Measurements from ENCODE around the gene CELSR1. TPM values are rescaled to one million over a fixed set of nuclear protein-coding genes. Genes with fewer than 3 reads are reported as not detected.

CELSR1 gene
- total and polyA plus RNA-seq, 7 donors, result 0.09 to 0.39 (median 0.18) TPM

- Histone ChIP-seq H3K9me3 (no peaks in the 10 kb centered on the region), H3K4me1 (no peaks in the 10 kb centered on the region), H3K27ac (no peak overlapping the region), H3K27me3 (ENCODE audit: insufficient read depth in 3 of 3, low read length in 2 of 3) (peaks cover 0 to 23% (median 14%) of the 10 kb centered on the region in 3 donors), H3K4me3 (no peak overlapping the region), H3K36me3 (ENCODE audit: insufficient read depth in 1 of 2, low read depth in 1 of 2) (no peaks in the 10 kb centered on the region)
- intact Hi-C loops (cut with DNase I), result no loop called here
- ATAC-seq, result no peak
- 88 to 91% (median 90%) methylated on average over 16 of the region's 16 CpGs for WGBS, 3 donors
- no peak for TF ChIP-seq CTCF (IDR thresholded peaks at IDR 0.05)
- no peak for DNase-seq
Measured at GRCh38 chr22:46531581-46532175, 5.7 kb downstream of the CELSR1 start.

DNA sequence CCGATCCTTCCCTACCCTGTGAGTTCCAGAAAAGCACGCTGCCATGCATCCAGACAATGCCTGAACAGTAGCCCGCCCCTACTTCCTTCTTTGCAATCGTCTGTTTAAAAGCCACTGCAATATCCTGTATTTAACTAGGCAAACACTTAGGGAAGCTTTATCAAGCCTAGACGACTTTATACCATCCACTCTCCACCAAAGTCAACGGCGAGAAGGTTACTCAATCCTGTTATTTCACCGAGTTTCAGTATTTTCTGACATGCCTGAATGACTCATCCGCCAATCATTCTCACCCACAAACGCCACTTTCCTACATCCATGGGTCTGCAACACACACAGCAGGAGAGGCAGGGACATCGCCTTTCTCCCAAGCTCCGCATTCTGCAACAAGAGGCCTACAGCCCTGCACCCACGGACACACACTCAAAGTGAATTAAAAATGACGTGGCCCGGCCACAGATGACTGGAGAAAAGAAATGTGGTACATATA is 9.3 kb downstream of the CELSR1 start:
- 73 to 78% (median 77%) methylated on average over 15 of the region's 15 CpGs for WGBS, 3 donors
- no peak overlapping the region for H3K4me3 ChIP-seq
- H3K27me3 ChIP-seq (ENCODE audit: insufficient read depth in 3 of 3, low read length in 2 of 3), result peaks cover 0 to 6% (median 5%) of the 10 kb centered on the region in 3 donors
- ATAC-seq (no peak), DNase-seq (no peak)
- no peaks in the 10 kb centered on the region for H3K9me3 ChIP-seq
- TF ChIP-seq CTCF (IDR thresholded peaks at IDR 0.05), result no peak
- intact Hi-C loops (cut with DNase I), result no loop called here
- no peaks in the 10 kb centered on the region for H3K4me1 ChIP-seq
- H3K27ac ChIP-seq, result no peak overlapping the region
- H3K36me3 ChIP-seq (ENCODE audit: insufficient read depth in 1 of 2, low read depth in 1 of 2), result no peaks in the 10 kb centered on the region

- no peaks in the 10 kb centered on the region for H3K4me1 ChIP-seq
- no peak for TF ChIP-seq CTCF (IDR thresholded peaks at IDR 0.05)
- H3K9me3 ChIP-seq, result no peaks in the 10 kb centered on the region
- H3K36me3 ChIP-seq (ENCODE audit: insufficient read depth in 1 of 2, low read depth in 1 of 2), result no peaks in the 10 kb centered on the region
- WGBS, 3 donors, result 82% methylated on average over 13 of the region's 13 CpGs
- intact Hi-C loops (cut with DNase I), result no loop called here
- H3K27ac ChIP-seq, result no peak overlapping the region
- peaks cover 0 to 6% (median 5%) of the 10 kb centered on the region in 3 donors for H3K27me3 ChIP-seq (ENCODE audit: insufficient read depth in 3 of 3, low read length in 2 of 3)
- ATAC-seq, result no peak
- H3K4me3 ChIP-seq, result no peak overlapping the region
- DNase-seq, result no peak
Measured at GRCh38 chr22:46526244-46526839, 11.1 kb downstream of the CELSR1 start.

GRCh38 chr22:46525389-46526243 is 11.8 kb downstream of the CELSR1 start:
- H3K36me3 ChIP-seq (ENCODE audit: insufficient read depth in 1 of 2, low read depth in 1 of 2), result no peaks in the 10 kb centered on the region
- ATAC-seq (no peak), DNase-seq (no peak)
- H3K27me3 ChIP-seq (ENCODE audit: insufficient read depth in 3 of 3, low read length in 2 of 3), result peaks cover 0 to 6% (median 5%) of the 10 kb centered on the region in 3 donors
- 73 to 82% (median 80%) methylated on average over 22 of the region's 22 CpGs for WGBS, 3 donors
- H3K27ac ChIP-seq, result no peak overlapping the region
- intact Hi-C loops (cut with DNase I), result no loop called here
- H3K4me3 ChIP-seq, result no peak overlapping the region
- TF ChIP-seq CTCF (IDR thresholded peaks at IDR 0.05), result no peak
- no peaks in the 10 kb centered on the region for H3K9me3 ChIP-seq
- H3K4me1 ChIP-seq, result no peaks in the 10 kb centered on the region
